IMR-90 (cell line): Measurements from ENCODE around the gene PLEKHD1. TPM values are rescaled to one million over a fixed set of nuclear protein-coding genes. Genes with fewer than 3 reads are reported as not detected.
A peak's percentile ranks its signal among the peaks of the same experiment; 100 is the strongest.

Source experiments
- ATAC-seq: fragments of 200-7000 bp; cut with Tn5 transposase; 2 replicates; pipeline ENCODE4 v1.9.1; 2020; ENCODE audit warnings: low read depth, mild to moderate bottlenecking, moderate library complexity
- BruUV-seq: library from RNA; stranded (reverse); fragments of 400-500 nt; replicated peaks from 2 replicates; lab custom pipeline; 2021; lab: Mats Ljungman, UMichigan
- CTCF ChIA-PET: fragments of 300-600 bp; formaldehyde crosslinking; extraction: SDS; loops from one replicate; lab custom pipeline; 2021; ENCODE audit warnings: antibody characterized with exemption; lab: Yijun Ruan, JAX
- POLR2A ChIA-PET: fragments of 300-600 bp; sonication (Branson Sonifier 250); formaldehyde crosslinking; loops from one replicate; lab custom pipeline; 2022; ENCODE audit warnings: antibody characterized with exemption; ENCODE audit not compliant: unreplicated experiment; lab: Charles Lee
- DNase-seq: peaks from one replicate; pipeline ENCODE4 v3.0.0; 2013
- H2AFZ ChIP-seq: replicated peaks from 2 replicates; pipeline ENCODE3; 2013; ENCODE audit warnings: low read length, mild to moderate bottlenecking; ENCODE audit not compliant: poor library complexity
- H2AK5ac ChIP-seq: 2 replicates; pipeline ENCODE4 v1.6.1; 2013; ENCODE audit warnings: low read depth, low read length, inconsistent platforms
- H2AK9ac ChIP-seq: replicated peaks from 2 replicates; pipeline ENCODE3; 2013; ENCODE audit warnings: mild to moderate bottlenecking, low read depth, low read length, moderate library complexity; ENCODE audit not compliant: poor library complexity
- H2BK120ac ChIP-seq: 2 replicates; pipeline ENCODE4 v1.6.1; 2013; ENCODE audit warnings: low read depth, low read length, inconsistent platforms
- H2BK15ac ChIP-seq: 3 replicates; pipeline ENCODE4 v1.6.1; 2013; ENCODE audit warnings: low read depth, low read length, inconsistent platforms
- H2BK20ac ChIP-seq: 2 replicates; pipeline ENCODE4 v1.6.1; 2013; ENCODE audit warnings: low read depth, mild to moderate bottlenecking, inconsistent platforms, low read length, moderate library complexity
- H2BK5ac ChIP-seq: 2 replicates; pipeline ENCODE4 v1.6.1; 2013; ENCODE audit warnings: mild to moderate bottlenecking, low read depth, low read length, inconsistent platforms; ENCODE audit not compliant: poor library complexity, severe bottlenecking
- H3K14ac ChIP-seq: replicated peaks from 2 replicates; pipeline ENCODE4 v1.6.1; 2013; ENCODE audit warnings: low read depth, low read length, inconsistent platforms
- H3K18ac ChIP-seq: 2 replicates; pipeline ENCODE4 v1.6.1; 2013; ENCODE audit warnings: low read depth, low read length, control low read depth
- H3K23ac ChIP-seq: 2 replicates; pipeline ENCODE4 v1.6.1; 2013; ENCODE audit warnings: low read depth, low read length, inconsistent platforms
- H3K27ac ChIP-seq: 2 replicates; pipeline ENCODE4 v1.5.1; 2013; ENCODE audit warnings: mild to moderate bottlenecking, control low read depth, low read length; ENCODE audit not compliant: insufficient read depth
- H3K27me3 ChIP-seq: 2 replicates; pipeline ENCODE4 v1.6.1; 2013; ENCODE audit warnings: low read length; ENCODE audit not compliant: control insufficient read depth, insufficient read depth
- H3K36me3 ChIP-seq: 2 replicates; pipeline ENCODE4 v1.6.1; 2013; ENCODE audit warnings: low read length, mixed read lengths; ENCODE audit not compliant: control insufficient read depth, insufficient read depth
- H3K4ac ChIP-seq: 2 replicates; pipeline ENCODE4 v1.6.1; 2013; ENCODE audit warnings: low read depth, low read length, inconsistent platforms
- H3K4me1 ChIP-seq: 2 replicates; pipeline ENCODE4 v1.6.1; 2013; ENCODE audit warnings: low read length, mixed read lengths; ENCODE audit not compliant: control insufficient read depth, insufficient read depth
- H3K4me2 ChIP-seq: 2 replicates; pipeline ENCODE4 v1.6.1; 2013; ENCODE audit warnings: low read depth, mild to moderate bottlenecking, control low read depth, low read length, moderate library complexity
- H3K4me3 ChIP-seq: 2 replicates; pipeline ENCODE4 v1.5.1; 2013; ENCODE audit warnings: low read depth, mild to moderate bottlenecking, control low read depth, low read length, moderate library complexity; ENCODE audit not compliant: insufficient read depth
- H3K56ac ChIP-seq: 2 replicates; pipeline ENCODE4 v1.6.1; 2013; ENCODE audit warnings: low read length, inconsistent platforms; ENCODE audit not compliant: insufficient read depth; ENCODE audit errors: extremely low read depth
- H3K79me1 ChIP-seq, 2 experiments: 2 replicates each; pipeline ENCODE4 v1.6.1; 2013; ENCODE audit warnings: low read length in 2 of 2, inconsistent platforms in 1 of 2, low read depth in 1 of 2
- H3K9ac ChIP-seq: 2 replicates; pipeline ENCODE4 v1.6.1; 2013; ENCODE audit warnings: low read depth, low read length, control low read depth
- H3K9me1 ChIP-seq: 2 replicates; pipeline ENCODE4 v1.6.1; 2013; ENCODE audit warnings: low read length, inconsistent platforms; ENCODE audit not compliant: insufficient read depth
- H3K9me3 ChIP-seq: 2 replicates; pipeline ENCODE4 v1.6.1; 2013; ENCODE audit warnings: low read length; ENCODE audit not compliant: control insufficient read depth, insufficient read depth
- H4K20me1 ChIP-seq: 2 replicates; pipeline ENCODE4 v1.6.1; 2013; ENCODE audit warnings: low read length, inconsistent platforms; ENCODE audit not compliant: insufficient read depth
- H4K5ac ChIP-seq: 2 replicates; pipeline ENCODE4 v1.6.1; 2013; ENCODE audit warnings: mild to moderate bottlenecking, low read depth, low read length, control low read depth
- H4K8ac ChIP-seq, 2 experiments: 2 replicates each; pipeline ENCODE4 v1.6.1; 2013; ENCODE audit warnings: low read depth in 2 of 2, low read length in 2 of 2, control low read depth in 1 of 2, inconsistent platforms in 1 of 2
- H4K91ac ChIP-seq: 2 replicates; pipeline ENCODE4 v1.6.1; 2013; ENCODE audit warnings: low read depth, low read length, inconsistent platforms; ENCODE audit not compliant: insufficient read depth
- BHLHE40 ChIP-seq: fragments of 150-350 bp; IDR thresholded peaks from 2 replicates; pipeline ENCODE4 v1.6.1; 2016; ENCODE audit warnings: mild to moderate bottlenecking, low read depth, low read length
- CEBPB ChIP-seq: IDR thresholded peaks from 2 replicates; pipeline ENCODE4 v1.6.1; 2012; ENCODE audit warnings: low read depth, low read length, improper control_type of control experiment
- CHD1 ChIP-seq: IDR thresholded peaks from 2 replicates; pipeline ENCODE4 v1.6.1; 2012; ENCODE audit warnings: low read depth, low read length, improper control_type of control experiment
- ELK1 ChIP-seq: fragments of 150-350 bp; IDR thresholded peaks from 2 replicates; pipeline ENCODE4 v1.6.1; 2016; ENCODE audit warnings: low read depth, mild to moderate bottlenecking, low read length, moderate library complexity, borderline replicate concordance
- FOS ChIP-seq: fragments of 150-350 bp; IDR thresholded peaks from 2 replicates; pipeline ENCODE4 v1.6.1; 2016; ENCODE audit warnings: low read depth, low read length
- MAFK ChIP-seq: IDR thresholded peaks from 2 replicates; pipeline ENCODE4 v1.6.1; 2012; ENCODE audit warnings: low read depth, low read length, improper control_type of control experiment
- MAZ ChIP-seq: IDR thresholded peaks from 2 replicates; pipeline ENCODE4 v1.6.1; 2012; ENCODE audit warnings: low read depth, mild to moderate bottlenecking, low read length, improper control_type of control experiment, moderate library complexity, borderline replicate concordance
- MXI1 ChIP-seq: IDR thresholded peaks from 2 replicates; pipeline ENCODE4 v1.6.1; 2012; ENCODE audit warnings: low read depth, mild to moderate bottlenecking, low read length, moderate library complexity, borderline replicate concordance
- NFE2L2 ChIP-seq: fragments of 150-350 bp; IDR thresholded peaks from 2 replicates; pipeline ENCODE4 v1.6.1; 2016; ENCODE audit warnings: low read depth, mild to moderate bottlenecking, low read length
- POLR2A ChIP-seq: IDR thresholded peaks from 2 replicates; pipeline ENCODE4 v1.6.1; 2012; ENCODE audit warnings: mild to moderate bottlenecking, low read depth, low read length
- RAD21 ChIP-seq: IDR thresholded peaks from 2 replicates; pipeline ENCODE4 v1.6.1; 2012; ENCODE audit warnings: low read length, improper control_type of control experiment
- RCOR1 ChIP-seq: IDR thresholded peaks from 2 replicates; pipeline ENCODE4 v1.6.1; 2012; ENCODE audit warnings: mild to moderate bottlenecking, low read length, improper control_type of control experiment; ENCODE audit not compliant: insufficient replicate concordance
- RFX5 ChIP-seq: IDR thresholded peaks from 2 replicates; pipeline ENCODE4 v1.8.0; 2012; ENCODE audit warnings: low read depth, mild to moderate bottlenecking, low read length, moderate library complexity
- SMC3 ChIP-seq: fragments of 150-350 bp; IDR thresholded peaks from 2 replicates; pipeline ENCODE4 v1.6.1; 2016; ENCODE audit warnings: low read depth, mild to moderate bottlenecking, antibody characterized with exemption, low read length, moderate library complexity
- USF2 ChIP-seq: fragments of 150-350 bp; IDR thresholded peaks from 2 replicates; pipeline ENCODE4 v1.6.1; 2017; ENCODE audit warnings: mild to moderate bottlenecking, antibody characterized with exemption, low read length, low read depth
- WGBS, 2 experiments: methylation state at CpG; one replicate each; pipeline versions ENCODE4 v1.1.5 to v1.1.7; 2013; ENCODE audit warnings: missing lambda C conversion rate in 2 of 2; ENCODE audit not compliant: insufficient read length in 1 of 2; ENCODE audit errors: extremely low coverage in 2 of 2; 5-methylcytosine and 5-hydroxymethylcytosine counted together
- dilution Hi-C: fragments of 300-500 bp; cut with HindIII; formaldehyde crosslinking; loops from one replicate; pipeline ENCODE4 v1.14.3; 2018; ENCODE audit warnings: low sequenced_read_pairs; ENCODE audit not compliant: unreplicated experiment
- in situ Hi-C: fragments of 300-500 bp; cut with MboI; formaldehyde crosslinking; loops from 3 replicates; pipeline ENCODE4 v1.14.3; 2019; ENCODE audit warnings: low sequenced_read_pairs, inconsistent platforms, mixed read lengths
- intact Hi-C: fragments of 100-400 bp; cut with micrococcal nuclease; formaldehyde crosslinking; loops from 2 replicates; pipeline ENCODE4 v1.10.0; 2022
- polyA plus RNA-seq, 3 experiments: library from polyadenylated mRNA; depleted of rRNA; stranded (reverse); fragments of >200 nt; gene quantifications; 2 replicates each; pipeline ENCODE4 v1.2.3, GENCODE V29; 2012; ENCODE audit warnings: low replicate concordance in 1 of 3
- total RNA-seq: library from RNA; depleted of rRNA; stranded (reverse); fragments of >200 nt; gene quantifications from 2 replicates; pipeline ENCODE4 v1.2.3, GENCODE V29; 2012
- TF ChIP-seq, protein P1 (sequence below): conservative IDR thresholded peaks from 2 replicates; pipeline ENCODE4 v1.5.1; 2012; ENCODE audit warnings: mild to moderate bottlenecking, low read depth, low read length, improper control_type of control experiment

The PLEKHD1 gene
- total and polyA plus RNA-seq, 2 of the 4 experiments (the other 2 are of a cell fraction), result under 0.01 TPM; not detected in 1

DNA sequence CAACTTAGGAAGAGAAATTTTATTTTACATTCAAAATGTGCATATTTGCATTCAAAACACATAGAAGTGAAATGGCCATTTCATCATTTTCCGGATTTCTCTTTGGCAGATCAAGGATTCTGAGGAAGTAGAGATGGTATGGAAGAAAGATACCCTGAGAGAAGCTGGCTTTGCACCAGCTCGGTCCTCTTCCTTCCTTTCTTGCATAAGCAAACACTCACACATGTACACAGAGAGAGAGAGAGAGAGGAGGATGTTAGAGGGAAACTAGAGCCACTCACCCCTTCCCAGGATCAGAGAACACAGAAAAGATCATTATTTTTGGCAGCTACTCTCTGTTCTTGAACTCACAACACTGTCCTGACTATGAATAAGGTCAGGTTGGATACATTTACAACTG lies 15.6 kb upstream of the PLEKHD1 start:
- WGBS, 2 experiments, result no CpG with 5 or more reads among the region's 2 CpGs
- ChIA-PET POLR2A (no interaction called here), CTCF (interaction anchor here (0.6 to 1.2 kb wide), 3 partner anchors 9 to 1567 kb away, joined by 3 to 5 read pairs (median 3); no protein-coding TSS in a partner anchor)
- H2AK5ac ChIP-seq, result no peak overlapping the region
- in situ Hi-C loops (no loop called here), dilution Hi-C loops (no loop called here), intact Hi-C loops (no loop called here)
- H3K4me1 ChIP-seq, result peaks cover 3% of the 10 kb centered on the region; the same call in 1 of the 2 replicates
- no peak overlapping the region for H2BK120ac ChIP-seq
- TF ChIP-seq CEBPB (no peak), USF2 (no peak), ELK1 (no peak), POLR2A (no peak), RCOR1 (no peak), CHD1 (no peak), MXI1 (no peak), RAD21 (no peak), FOS (no peak), RFX5 (no peak), NFE2L2 (no peak), BHLHE40 (no peak), MAZ (no peak), SMC3 (no peak), MAFK (no peak)
- TF ChIP-seq, protein P1, sequence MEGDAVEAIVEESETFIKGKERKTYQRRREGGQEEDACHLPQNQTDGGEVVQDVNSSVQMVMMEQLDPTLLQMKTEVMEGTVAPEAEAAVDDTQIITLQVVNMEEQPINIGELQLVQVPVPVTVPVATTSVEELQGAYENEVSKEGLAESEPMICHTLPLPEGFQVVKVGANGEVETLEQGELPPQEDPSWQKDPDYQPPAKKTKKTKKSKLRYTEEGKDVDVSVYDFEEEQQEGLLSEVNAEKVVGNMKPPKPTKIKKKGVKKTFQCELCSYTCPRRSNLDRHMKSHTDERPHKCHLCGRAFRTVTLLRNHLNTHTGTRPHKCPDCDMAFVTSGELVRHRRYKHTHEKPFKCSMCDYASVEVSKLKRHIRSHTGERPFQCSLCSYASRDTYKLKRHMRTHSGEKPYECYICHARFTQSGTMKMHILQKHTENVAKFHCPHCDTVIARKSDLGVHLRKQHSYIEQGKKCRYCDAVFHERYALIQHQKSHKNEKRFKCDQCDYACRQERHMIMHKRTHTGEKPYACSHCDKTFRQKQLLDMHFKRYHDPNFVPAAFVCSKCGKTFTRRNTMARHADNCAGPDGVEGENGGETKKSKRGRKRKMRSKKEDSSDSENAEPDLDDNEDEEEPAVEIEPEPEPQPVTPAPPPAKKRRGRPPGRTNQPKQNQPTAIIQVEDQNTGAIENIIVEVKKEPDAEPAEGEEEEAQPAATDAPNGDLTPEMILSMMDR, result no peak
- H3K36me3 ChIP-seq, result no peaks in the 10 kb centered on the region
- no peak overlapping the region for H3K27ac ChIP-seq
- no peak overlapping the region for H3K4me2 ChIP-seq
- H3K79me1 ChIP-seq, result no peaks in the 10 kb centered on the region; a peak in 1 of 4 replicates
- H3K27me3 ChIP-seq, result peaks cover 7% of the 10 kb centered on the region
- ATAC-seq, result peak; percentile 27
- no peaks in the 10 kb centered on the region for H3K9me3 ChIP-seq
- no TSS peak for BruUV-seq
- peaks cover 7% of the 10 kb centered on the region for H3K9me1 ChIP-seq
- peaks cover 5% of the 10 kb centered on the region; the same call in 1 of the 2 replicates for H4K20me1 ChIP-seq
- no peak overlapping the region for H2BK20ac ChIP-seq
- no peak overlapping the region for H3K4me3 ChIP-seq
- no peak overlapping the region for H3K18ac ChIP-seq
- H2AK9ac ChIP-seq, result no peak overlapping the region
- no peak overlapping the region for H2BK15ac ChIP-seq
- no peak overlapping the region for H4K8ac ChIP-seq
- H2BK5ac ChIP-seq, result no peak overlapping the region
- DNase-seq, result peak; percentile 44
- no peak overlapping the region for H3K9ac ChIP-seq
- no peak overlapping the region for H3K14ac ChIP-seq
- no peak overlapping the region for H4K5ac ChIP-seq
- no peak overlapping the region for H2AFZ ChIP-seq
- no peak overlapping the region for H4K91ac ChIP-seq
- no peak overlapping the region for H3K23ac ChIP-seq
- H3K4ac ChIP-seq, result no peak overlapping the region
- no peak overlapping the region for H3K56ac ChIP-seq
